Measurements from ENCODE around the gene KCNK16.

KCNK16 gene

DNA sequence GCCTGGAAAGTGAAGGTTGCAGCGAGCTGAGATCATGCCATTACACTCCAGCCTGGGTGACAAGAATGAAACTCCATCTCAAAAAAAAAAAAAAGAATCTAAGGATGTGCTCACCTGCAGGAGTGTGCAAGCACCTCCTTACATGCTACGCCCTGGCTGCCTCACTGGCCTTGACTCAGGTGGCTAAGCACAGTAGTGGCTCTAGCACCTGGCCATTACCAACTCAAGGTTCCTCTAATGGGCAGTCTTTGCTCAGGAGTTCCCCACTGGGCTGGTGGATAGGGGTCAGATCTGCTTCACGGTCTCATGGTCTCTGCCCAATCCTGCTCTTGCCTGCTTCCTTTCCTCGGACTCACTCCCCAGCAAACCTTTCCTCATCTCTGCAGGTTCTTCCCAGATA, 48.0 kb downstream of the KCNK16 start:
- H3K27me3 ChIP-seq (ENCODE audit: control insufficient read depth, insufficient read depth, low read length) = no peaks in the 10 kb centered on the region
- no peaks in the 10 kb centered on the region for H3K9me3 ChIP-seq (ENCODE audit: control insufficient read depth, insufficient read depth, low read depth, low read length)
- H3K4me1 ChIP-seq (ENCODE audit: control insufficient read depth, insufficient read depth, low read length) = peaks cover 14% of the 10 kb centered on the region
- H3K4me3 ChIP-seq (ENCODE audit: low read depth, low read length) = no peak overlapping the region
- no peak overlapping the region for H3K27ac ChIP-seq (ENCODE audit: low read depth, low read length)
- H3K36me3 ChIP-seq (ENCODE audit: control insufficient read depth, insufficient read depth, low read length) = no peaks in the 10 kb centered on the region
- H3K9ac ChIP-seq (ENCODE audit: low read length) = no peak overlapping the region

DNA sequence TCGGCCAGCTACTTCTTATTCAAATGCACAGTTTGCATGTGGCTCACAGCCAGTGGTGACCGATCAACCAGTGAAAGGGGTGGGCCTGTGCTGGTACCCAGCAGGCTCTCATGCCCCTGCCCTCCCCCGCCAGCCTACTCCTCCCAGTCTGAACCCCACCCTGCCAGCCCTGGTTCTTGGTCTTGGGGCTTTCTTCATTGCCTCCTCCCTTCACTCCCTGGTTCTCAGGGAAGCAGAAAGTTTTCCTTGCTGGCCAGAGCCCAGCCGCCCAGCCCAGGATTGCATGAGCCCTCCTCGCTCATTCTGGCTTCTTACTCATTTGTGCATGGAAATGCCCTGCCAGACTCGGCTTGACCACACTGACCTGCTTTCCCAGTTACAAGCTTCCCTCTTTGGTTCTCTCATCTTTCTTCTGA, 49.1 kb downstream of the KCNK16 start:
- H3K4me3 ChIP-seq (ENCODE audit: low read depth, low read length) = no peak overlapping the region
- H3K9me3 ChIP-seq (ENCODE audit: control insufficient read depth, insufficient read depth, low read depth, low read length) = no peaks in the 10 kb centered on the region
- H3K36me3 ChIP-seq (ENCODE audit: control insufficient read depth, insufficient read depth, low read length) = no peaks in the 10 kb centered on the region
- no peaks in the 10 kb centered on the region for H3K27me3 ChIP-seq (ENCODE audit: control insufficient read depth, insufficient read depth, low read length)
- H3K27ac ChIP-seq (ENCODE audit: low read depth, low read length) = no peak overlapping the region
- H3K4me1 ChIP-seq (ENCODE audit: control insufficient read depth, insufficient read depth, low read length) = peaks cover 20% of the 10 kb centered on the region
- H3K9ac ChIP-seq (ENCODE audit: low read length) = no peak overlapping the region

DNA sequence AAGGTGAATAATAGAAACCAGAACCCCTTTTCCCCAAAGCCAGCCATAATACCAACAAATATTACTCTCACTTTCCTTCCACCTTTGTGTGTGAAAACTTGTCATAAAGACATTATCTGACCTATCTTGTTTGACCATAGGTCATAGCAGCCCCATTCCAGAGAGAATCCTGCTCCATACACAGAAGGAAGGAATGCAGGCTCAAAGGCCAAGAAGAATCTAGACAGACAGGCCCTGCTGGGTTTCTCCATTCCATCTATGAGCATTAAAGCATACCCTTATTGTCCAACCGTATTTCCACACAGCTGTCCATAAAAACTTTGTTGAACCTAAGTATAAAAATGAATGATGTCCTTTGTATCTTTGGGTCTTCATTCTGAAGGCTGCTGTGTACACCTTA, 52.5 kb downstream of the KCNK16 start:
- H3K27me3 ChIP-seq (ENCODE audit: control insufficient read depth, insufficient read depth, low read length) = no peaks in the 10 kb centered on the region
- H3K9me3 ChIP-seq (ENCODE audit: control insufficient read depth, insufficient read depth, low read depth, low read length) = no peaks in the 10 kb centered on the region
- no peaks in the 10 kb centered on the region for H3K36me3 ChIP-seq (ENCODE audit: control insufficient read depth, insufficient read depth, low read length)
- H3K27ac ChIP-seq (ENCODE audit: low read depth, low read length) = no peak overlapping the region
- peaks cover 20% of the 10 kb centered on the region for H3K4me1 ChIP-seq (ENCODE audit: control insufficient read depth, insufficient read depth, low read length)
- H3K9ac ChIP-seq (ENCODE audit: low read length) = no peak overlapping the region
- H3K4me3 ChIP-seq (ENCODE audit: low read depth, low read length) = no peak overlapping the region

DNA sequence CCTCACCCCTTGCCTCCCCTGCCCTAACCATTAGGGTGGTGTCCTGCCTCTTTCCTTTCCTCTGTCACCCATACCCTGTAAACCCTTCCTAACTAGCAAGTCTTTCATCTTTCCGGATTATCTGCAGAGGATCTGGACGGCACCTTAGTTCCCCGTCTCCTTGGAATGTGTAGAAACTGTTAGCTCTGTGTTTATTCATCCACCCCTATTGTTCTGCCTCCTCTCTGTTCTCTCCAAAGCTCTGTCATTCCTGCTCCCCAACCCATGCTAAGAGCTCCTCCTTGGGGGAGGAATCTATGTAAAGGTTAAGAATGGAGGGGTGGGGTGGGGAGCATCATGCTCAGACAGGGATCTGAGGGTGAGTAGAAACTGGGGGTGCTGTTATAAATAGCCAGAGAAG, 53.8 kb downstream of the KCNK16 start:
- H3K4me3 ChIP-seq (ENCODE audit: low read depth, low read length) = no peak overlapping the region

DNA sequence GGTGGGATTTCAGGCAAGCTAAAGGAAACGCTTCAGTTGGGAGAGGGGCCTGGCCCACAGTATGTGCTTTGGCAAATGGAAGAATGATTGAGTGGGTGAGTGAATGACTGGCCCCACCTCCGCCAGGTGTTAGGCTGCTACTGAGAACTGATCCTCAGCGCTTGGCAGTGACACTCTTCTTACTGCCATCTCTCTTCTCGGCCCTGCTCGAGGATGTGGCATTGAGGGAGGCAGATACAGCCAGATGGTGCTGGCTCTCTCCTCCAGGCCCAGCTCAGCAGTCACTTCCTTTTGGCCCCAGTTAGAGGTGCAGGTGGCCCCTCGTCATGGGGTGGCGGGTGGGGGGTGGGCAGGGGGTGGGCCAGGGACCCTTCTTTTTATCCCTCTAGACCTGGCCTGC, 54.3 kb downstream of the KCNK16 start:
- Histone ChIP-seq H3K4me1 (ENCODE audit: control insufficient read depth, insufficient read depth, low read length) (peaks cover 19% of the 10 kb centered on the region), H3K27me3 (ENCODE audit: control insufficient read depth, insufficient read depth, low read length) (no peaks in the 10 kb centered on the region), H3K9ac (ENCODE audit: low read length) (no peak overlapping the region), H3K4me3 (ENCODE audit: low read depth, low read length) (no peak overlapping the region), H3K36me3 (ENCODE audit: control insufficient read depth, insufficient read depth, low read length) (no peaks in the 10 kb centered on the region), H3K27ac (ENCODE audit: low read depth, low read length) (no peak overlapping the region), H3K9me3 (ENCODE audit: control insufficient read depth, insufficient read depth, low read depth, low read length) (no peaks in the 10 kb centered on the region)

More for the DNA sequence above, 53.8 kb downstream of the KCNK16 start:
- H3K9ac ChIP-seq (ENCODE audit: low read length) = no peak overlapping the region
- peaks cover 20% of the 10 kb centered on the region for H3K4me1 ChIP-seq (ENCODE audit: control insufficient read depth, insufficient read depth, low read length)
- no peak overlapping the region for H3K27ac ChIP-seq (ENCODE audit: low read depth, low read length)
- no peaks in the 10 kb centered on the region for H3K36me3 ChIP-seq (ENCODE audit: control insufficient read depth, insufficient read depth, low read length)
- no peaks in the 10 kb centered on the region for H3K9me3 ChIP-seq (ENCODE audit: control insufficient read depth, insufficient read depth, low read depth, low read length)
- no peaks in the 10 kb centered on the region for H3K27me3 ChIP-seq (ENCODE audit: control insufficient read depth, insufficient read depth, low read length)

DNA sequence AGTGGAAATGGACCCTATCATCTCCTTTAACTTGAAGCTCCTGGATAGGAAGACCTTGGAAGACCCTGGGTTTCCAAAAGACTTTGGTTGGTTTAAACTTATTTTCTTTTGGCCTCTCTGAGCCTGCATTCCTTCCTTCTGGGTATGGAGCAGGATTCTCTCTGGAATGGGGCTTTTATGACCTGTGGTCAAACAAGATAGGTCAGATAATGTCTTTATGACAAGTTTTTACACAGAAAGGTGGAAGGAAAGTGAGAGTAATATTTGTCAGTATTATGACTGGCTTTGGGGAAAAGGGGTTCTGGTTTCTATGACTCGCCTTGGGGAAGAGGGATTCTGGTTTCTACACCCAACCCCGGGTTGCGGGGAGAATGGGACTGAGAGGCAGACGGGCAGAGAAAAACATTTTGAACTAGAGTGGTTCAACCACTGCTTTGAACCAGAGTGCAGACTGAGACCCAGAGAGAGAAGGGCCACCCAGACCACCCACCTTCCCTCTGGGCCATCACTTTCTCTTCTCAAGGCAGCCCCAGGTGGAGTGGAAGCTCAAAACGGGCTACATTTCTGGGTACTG, 55.6 kb downstream of the KCNK16 start:
- Histone ChIP-seq H3K36me3 (ENCODE audit: control insufficient read depth, insufficient read depth, low read length) (no peaks in the 10 kb centered on the region), H3K4me1 (ENCODE audit: control insufficient read depth, insufficient read depth, low read length) (peaks cover 18% of the 10 kb centered on the region), H3K9me3 (ENCODE audit: control insufficient read depth, insufficient read depth, low read depth, low read length) (no peaks in the 10 kb centered on the region), H3K9ac (ENCODE audit: low read length) (no peak overlapping the region), H3K27me3 (ENCODE audit: control insufficient read depth, insufficient read depth, low read length) (no peaks in the 10 kb centered on the region), H3K27ac (ENCODE audit: low read depth, low read length) (no peak overlapping the region), H3K4me3 (ENCODE audit: low read depth, low read length) (no peak overlapping the region)

DNA sequence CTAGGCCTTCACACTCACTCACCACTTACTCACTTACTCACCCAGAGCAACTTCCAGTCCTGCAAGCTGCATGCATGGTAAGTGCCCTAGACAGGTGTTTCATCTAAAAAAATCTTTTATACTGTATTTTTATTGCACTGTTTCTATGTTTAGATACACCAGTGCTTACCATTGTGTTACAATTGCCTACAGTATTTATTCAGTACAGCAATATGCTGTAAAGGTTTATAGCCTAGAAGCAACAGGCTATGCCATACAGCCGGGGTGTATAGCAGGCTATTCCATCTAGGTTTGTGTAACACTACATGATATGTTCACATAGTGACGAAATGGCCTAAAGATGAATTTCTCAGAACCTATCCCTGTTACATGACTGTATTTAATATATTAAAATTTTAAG, 56.1 kb downstream of the KCNK16 start:
- Histone ChIP-seq H3K4me3 (ENCODE audit: low read depth, low read length) (no peak overlapping the region), H3K27me3 (ENCODE audit: control insufficient read depth, insufficient read depth, low read length) (no peaks in the 10 kb centered on the region), H3K9me3 (ENCODE audit: control insufficient read depth, insufficient read depth, low read depth, low read length) (no peaks in the 10 kb centered on the region), H3K36me3 (ENCODE audit: control insufficient read depth, insufficient read depth, low read length) (no peaks in the 10 kb centered on the region), H3K9ac (ENCODE audit: low read length) (no peak overlapping the region), H3K27ac (ENCODE audit: low read depth, low read length) (no peak overlapping the region), H3K4me1 (ENCODE audit: control insufficient read depth, insufficient read depth, low read length) (peaks cover 23% of the 10 kb centered on the region)

Data from HUES6 (cell line).